Trophoblast cell (in vitro differentiated cells and primary cell): ENCODE results near the gene PPFIA3.

Experiments used
- DNase-seq, 2 donors: peaks; one replicate each; pipeline ENCODE4 v3.0.0-alpha.2; 2016
- H2AFZ ChIP-seq: 2 replicates; pipeline ENCODE4 v1.6.1; 2013; ENCODE audit warnings: low read length, moderate library complexity, mild to moderate bottlenecking; ENCODE audit not compliant: insufficient read depth, poor library complexity
- H2AK5ac ChIP-seq: 2 replicates; pipeline ENCODE4 v1.6.1; 2013; ENCODE audit warnings: mild to moderate bottlenecking, low read length
- H2BK120ac ChIP-seq: 2 replicates; pipeline ENCODE4 v1.6.1; 2013; ENCODE audit warnings: low read length, mild to moderate bottlenecking, moderate library complexity; ENCODE audit not compliant: insufficient read depth, poor library complexity
- H2BK12ac ChIP-seq: 2 replicates; pipeline ENCODE4 v1.6.1; 2013; ENCODE audit warnings: mild to moderate bottlenecking, low read length, moderate library complexity
- H2BK5ac ChIP-seq: 2 replicates; pipeline ENCODE4 v1.6.1; 2013; ENCODE audit warnings: low read length, low read depth, moderate library complexity, mild to moderate bottlenecking; ENCODE audit not compliant: poor library complexity
- H3K14ac ChIP-seq: 2 replicates; pipeline ENCODE4 v1.6.1; 2013; ENCODE audit warnings: mild to moderate bottlenecking, low read length
- H3K18ac ChIP-seq: 2 replicates; pipeline ENCODE4 v1.6.1; 2013; ENCODE audit warnings: mild to moderate bottlenecking, low read length
- H3K23ac ChIP-seq: 2 replicates; pipeline ENCODE4 v1.6.1; 2013; ENCODE audit warnings: low read length
- H3K27ac ChIP-seq: 2 replicates; pipeline ENCODE4 v1.5.1; 2013; ENCODE audit warnings: low read depth, mild to moderate bottlenecking, inconsistent platforms, low read length, moderate library complexity
- H3K27me3 ChIP-seq: 2 replicates; pipeline ENCODE4 v1.6.1; 2013; ENCODE audit warnings: inconsistent platforms, mild to moderate bottlenecking, low read length, moderate library complexity; ENCODE audit not compliant: insufficient read depth
- H3K36me3 ChIP-seq, 2 experiments: 1 replicate in 1 of 2; 2 replicates in 1 of 2; pipeline ENCODE4 v1.6.1; 2013; ENCODE audit warnings: low read length in 2 of 2, mild to moderate bottlenecking in 2 of 2, moderate library complexity in 1 of 2; ENCODE audit not compliant: insufficient read depth in 2 of 2, control insufficient read depth in 1 of 2
- H3K4ac ChIP-seq: 2 replicates; pipeline ENCODE4 v1.6.1; 2013; ENCODE audit warnings: low read depth, mild to moderate bottlenecking, low read length, moderate library complexity
- H3K4me1 ChIP-seq, 2 experiments: 1 replicate in 1 of 2; 2 replicates in 1 of 2; pipeline ENCODE4 v1.6.1; 2013; ENCODE audit warnings: low read length in 2 of 2, mild to moderate bottlenecking in 2 of 2, moderate library complexity in 1 of 2; ENCODE audit not compliant: insufficient read depth in 2 of 2, control insufficient read depth in 1 of 2
- H3K4me2 ChIP-seq: 2 replicates; pipeline ENCODE4 v1.6.1; 2013; ENCODE audit warnings: inconsistent platforms, mild to moderate bottlenecking, low read length, moderate library complexity
- H3K4me3 ChIP-seq: 2 replicates; pipeline ENCODE4 v1.5.1; 2013; ENCODE audit warnings: mild to moderate bottlenecking, low read depth, low read length, inconsistent platforms
- H3K79me1 ChIP-seq: one replicate; pipeline ENCODE4 v1.6.1; 2013; ENCODE audit warnings: low read length
- H3K79me2 ChIP-seq: 2 replicates; pipeline ENCODE4 v1.6.1; 2013; ENCODE audit warnings: low read length, mild to moderate bottlenecking; ENCODE audit not compliant: control insufficient read depth, insufficient read depth, poor library complexity
- H3K9ac ChIP-seq: 2 replicates; pipeline ENCODE4 v1.6.1; 2013; ENCODE audit warnings: mild to moderate bottlenecking, low read length
- H3K9me3 ChIP-seq: 2 replicates; pipeline ENCODE4 v1.6.1; 2013; ENCODE audit warnings: low read depth, mild to moderate bottlenecking, control low read depth, inconsistent platforms, low read length; ENCODE audit not compliant: insufficient read depth
- H4K12ac ChIP-seq: 2 replicates; pipeline ENCODE4 v1.6.1; 2013; ENCODE audit warnings: low read depth, mild to moderate bottlenecking, low read length, moderate library complexity
- H4K8ac ChIP-seq: 2 replicates; pipeline ENCODE4 v1.6.1; 2013; ENCODE audit warnings: low read depth, mild to moderate bottlenecking, low read length, moderate library complexity
- H4K91ac ChIP-seq: one replicate; pipeline ENCODE4 v1.6.1; 2013; ENCODE audit warnings: low read depth, mild to moderate bottlenecking, low read length, moderate library complexity
- WGBS: extraction: QIAGEN DNeasy Blood & Tissue Kit; methylation state at CpG from one replicate; pipeline ENCODE4 v1.1.7; 2013; ENCODE audit warnings: missing lambda C conversion rate; ENCODE audit not compliant: insufficient read length, insufficient coverage; ENCODE audit errors: extremely low coverage; 5-methylcytosine and 5-hydroxymethylcytosine counted together

PPFIA3 gene

DNA sequence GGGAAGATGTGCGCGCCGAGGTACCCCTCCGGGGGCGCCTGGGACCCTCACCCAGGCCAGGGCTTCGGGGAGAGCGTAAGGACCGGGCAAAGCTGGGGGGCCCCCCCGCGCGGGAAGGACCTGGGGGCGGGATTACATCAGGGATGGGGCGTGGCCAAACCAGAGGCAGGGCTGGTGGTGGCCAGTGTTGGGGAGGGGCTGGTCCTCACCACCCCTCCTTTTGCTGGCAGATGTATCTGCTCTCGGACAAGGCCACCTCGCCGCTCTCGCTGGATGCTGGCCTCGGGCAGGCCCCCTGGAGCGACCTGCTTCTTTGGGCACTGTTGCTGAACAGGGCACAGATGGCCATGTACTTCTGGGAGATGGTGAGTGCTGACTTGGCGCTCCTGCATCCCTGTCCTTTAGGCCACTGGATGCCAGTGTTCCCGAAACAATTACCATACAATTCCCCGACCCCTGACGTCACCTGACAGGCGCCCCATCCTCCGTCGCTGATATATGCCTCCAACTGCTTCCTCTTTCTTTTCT is 63.6 kb downstream of the PPFIA3 start:
- no peak overlapping the region for H3K23ac ChIP-seq
- H2AK5ac ChIP-seq, result no peak overlapping the region
- no peaks in the 10 kb centered on the region for H3K79me2 ChIP-seq
- no peak overlapping the region for H3K18ac ChIP-seq
- H3K9ac ChIP-seq, result no peak overlapping the region
- no CpG with 5 or more reads among the region's 26 CpGs for WGBS
- no peak overlapping the region for H3K27ac ChIP-seq
- H3K4ac ChIP-seq, result no peak overlapping the region
- H3K36me3 ChIP-seq, result peaks cover 14 to 15% of the 10 kb centered on the region in 2 experiments
- H4K8ac ChIP-seq, result no peak overlapping the region
- H3K4me1 ChIP-seq, result peaks cover 10 to 11% of the 10 kb centered on the region in 2 experiments
- peaks cover 2% of the 10 kb centered on the region for H3K9me3 ChIP-seq
- no peak overlapping the region for H2BK12ac ChIP-seq
- H2AFZ ChIP-seq, result no peak overlapping the region
- DNase-seq, result no peak
- H3K14ac ChIP-seq, result no peak overlapping the region
- H2BK5ac ChIP-seq, result no peak overlapping the region
- no peak overlapping the region for H3K4me2 ChIP-seq
- no peak overlapping the region for H4K91ac ChIP-seq
- no peak overlapping the region for H2BK120ac ChIP-seq
- H3K4me3 ChIP-seq, result no peak overlapping the region
- H3K27me3 ChIP-seq, result no peaks in the 10 kb centered on the region
- H4K12ac ChIP-seq, result no peak overlapping the region
- no peaks in the 10 kb centered on the region for H3K79me1 ChIP-seq

DNA sequence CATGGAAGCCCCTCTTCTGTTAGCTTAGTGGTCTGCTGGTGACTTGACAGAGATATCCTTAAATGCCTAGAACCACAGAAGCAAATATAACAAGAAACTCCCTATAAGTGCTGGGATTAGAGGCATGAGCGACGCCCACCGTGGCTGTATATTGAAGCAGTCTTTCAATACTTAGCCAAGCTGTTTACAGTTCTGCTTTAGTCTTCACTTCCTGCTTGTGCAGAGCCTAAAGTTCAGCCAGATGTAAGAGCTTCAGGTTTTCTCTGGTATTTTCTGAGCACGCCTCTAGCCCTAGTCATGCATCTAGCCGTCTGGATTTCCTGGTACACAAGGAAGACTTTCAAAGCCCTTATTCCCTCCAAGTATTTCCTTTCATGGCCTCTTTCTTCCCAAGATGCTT is 66.8 kb downstream of the PPFIA3 start:
- Histone ChIP-seq H3K4ac (no peak overlapping the region), H3K27me3 (no peaks in the 10 kb centered on the region), H4K8ac (no peak overlapping the region), H3K9ac (no peak overlapping the region), H2AK5ac (no peak overlapping the region), H3K36me3 (peaks cover 32 to 37% of the 10 kb centered on the region in 2 experiments), H3K79me2 (no peaks in the 10 kb centered on the region), H4K12ac (no peak overlapping the region), H3K23ac (no peak overlapping the region), H3K9me3 (peaks cover 3% of the 10 kb centered on the region), H3K27ac (no peak overlapping the region), H3K79me1 (no peaks in the 10 kb centered on the region), H3K14ac (no peak overlapping the region), H2BK12ac (no peak overlapping the region), H2AFZ (no peak overlapping the region), H4K91ac (no peak overlapping the region), H2BK120ac (no peak overlapping the region), H3K4me2 (no peak overlapping the region), H3K4me3 (no peak overlapping the region), H3K4me1 (peaks cover 15 to 16% of the 10 kb centered on the region in 2 experiments), H3K18ac (no peak overlapping the region), H2BK5ac (no peak overlapping the region)
- no peak for DNase-seq
- WGBS, result no CpG with 5 or more reads among the region's 5 CpGs

- Histone ChIP-seq H3K36me3 (peaks cover 25 to 31% of the 10 kb centered on the region in 2 experiments), H2BK120ac (no peak overlapping the region), H3K23ac (no peak overlapping the region), H3K79me1 (no peaks in the 10 kb centered on the region), H4K12ac (no peak overlapping the region), H2AFZ (no peak overlapping the region), H2BK12ac (no peak overlapping the region), H3K4me2 (no peak overlapping the region), H3K14ac (no peak overlapping the region), H2AK5ac (no peak overlapping the region), H3K27me3 (no peaks in the 10 kb centered on the region), H3K27ac (no peak overlapping the region), H3K4me3 (no peak overlapping the region), H3K9me3 (peaks cover 2% of the 10 kb centered on the region), H2BK5ac (no peak overlapping the region), H3K4ac (no peak overlapping the region), H3K4me1 (peaks cover 15 to 16% of the 10 kb centered on the region in 2 experiments), H3K9ac (no peak overlapping the region), H4K91ac (no peak overlapping the region), H3K18ac (peak overlapping the region; percentile 14), H3K79me2 (no peaks in the 10 kb centered on the region), H4K8ac (no peak overlapping the region)
- no peak for DNase-seq
- 100% methylated on average over 1 of the region's 21 CpGs for WGBS
Observed at GRCh38 chr19:49188626-49189200, 69.4 kb downstream of the PPFIA3 start.

DNA sequence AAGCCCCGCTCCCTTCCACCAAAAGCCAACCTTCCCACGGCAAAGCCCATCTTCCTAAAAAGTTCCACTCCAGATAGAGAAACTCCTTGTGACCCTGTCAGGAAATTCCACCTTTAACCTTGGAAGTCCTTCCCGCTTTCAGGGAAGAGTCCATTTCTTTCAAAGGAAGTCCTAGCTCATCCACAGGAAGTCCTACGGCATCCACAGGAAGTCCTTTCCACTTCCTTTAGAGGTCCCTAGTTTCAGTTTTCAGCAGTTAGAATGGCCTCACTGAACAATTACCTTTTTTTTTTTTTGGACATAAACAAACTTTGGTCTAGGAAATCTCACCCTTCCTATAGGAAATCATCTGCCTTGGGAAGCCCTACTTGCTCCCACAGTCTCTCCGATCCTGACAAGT is 69.9 kb downstream of the PPFIA3 start:
- Histone ChIP-seq H2AK5ac (no peak overlapping the region), H3K9ac (no peak overlapping the region), H2AFZ (no peak overlapping the region), H3K79me2 (no peaks in the 10 kb centered on the region), H3K27me3 (no peaks in the 10 kb centered on the region), H4K8ac (no peak overlapping the region), H3K9me3 (peaks cover 3% of the 10 kb centered on the region), H3K4me1 (peaks cover 15 to 16% of the 10 kb centered on the region in 2 experiments), H3K4me2 (no peak overlapping the region), H3K4ac (no peak overlapping the region), H3K79me1 (no peaks in the 10 kb centered on the region), H4K12ac (no peak overlapping the region), H3K14ac (no peak overlapping the region), H2BK5ac (no peak overlapping the region), H3K36me3 (peaks cover 25 to 35% of the 10 kb centered on the region in 2 experiments), H3K23ac (no peak overlapping the region), H2BK12ac (no peak overlapping the region), H3K4me3 (no peak overlapping the region), H3K27ac (no peak overlapping the region), H3K18ac (no peak overlapping the region), H4K91ac (no peak overlapping the region), H2BK120ac (no peak overlapping the region)
- no peak for DNase-seq
- WGBS, result no CpG with 5 or more reads among the region's 5 CpGs
